Stimulated activated CD8-positive, alpha-beta memory T cell treated with anti-CD3 and anti-CD28 coated beads, Interleukin-2, amount 100 ng/mL, for 48 hours (primary cell): ENCODE results near the gene OGDH.

Experiments
- DNase-seq, 2 donors: peaks; one replicate each; pipeline ENCODE4 v3.0.0-alpha.2; 2020; ENCODE audit warnings: low read depth in 2 of 2

OGDH gene

GRCh38 chr7:44637788-44638594 is 31.6 kb downstream of the OGDH start:
- peak; percentile 44 to 64 for DNase-seq

- peak; percentile 68 to 75 for DNase-seq
Observed at GRCh38 chr7:44638611-44639557, 32.5 kb downstream of the OGDH start.

- no peak for DNase-seq
Observed at GRCh38 chr7:44639671-44640321, 33.4 kb downstream of the OGDH start.

- no peak for DNase-seq
Observed at GRCh38 chr7:44643206-44643605, 36.8 kb downstream of the OGDH start.

GRCh38 chr7:44645254-44645653 is 38.8 kb downstream of the OGDH start:
- DNase-seq: no peak

GRCh38 chr7:44645696-44646095 is 39.3 kb downstream of the OGDH start:
- DNase-seq: no peak

GRCh38 chr7:44646176-44646920 is 39.9 kb downstream of the OGDH start:
- DNase-seq: no peak

GRCh38 chr7:44646921-44647636 is 40.7 kb downstream of the OGDH start:
- no peak for DNase-seq

- DNase-seq: no peak
Observed at GRCh38 chr7:44647981-44648714, 41.7 kb downstream of the OGDH start.

- no peak for DNase-seq
Observed at GRCh38 chr7:44650242-44650641, 43.8 kb downstream of the OGDH start.

- DNase-seq: no peak
Observed at GRCh38 chr7:44650772-44651171, 44.3 kb downstream of the OGDH start.

- no peak for DNase-seq
Observed at GRCh38 chr7:44652535-44652934, 46.1 kb downstream of the OGDH start.

GRCh38 chr7:44654255-44654796 is 47.9 kb downstream of the OGDH start:
- DNase-seq: no peak

GRCh38 chr7:44655341-44655740 is 48.9 kb downstream of the OGDH start:
- no peak for DNase-seq

- no peak for DNase-seq
Observed at GRCh38 chr7:44658979-44659378, 52.6 kb downstream of the OGDH start.

- no peak for DNase-seq
Observed at GRCh38 chr7:44661233-44661632, 54.8 kb downstream of the OGDH start.

- DNase-seq: no peak
Observed at GRCh38 chr7:44664780-44665461, 58.5 kb downstream of the OGDH start.

- no peak for DNase-seq
Observed at GRCh38 chr7:44665531-44666213, 59.2 kb downstream of the OGDH start.

- no peak for DNase-seq
Observed at GRCh38 chr7:44666566-44666965, 60.1 kb downstream of the OGDH start.
